Vagina (tissue), 2 donors: ENCODE results near the gene EXOC8. TPM values are rescaled to one million over a fixed set of nuclear protein-coding genes. Genes with fewer than 3 reads are reported as not detected.

Experiments used
- DNase-seq, 2 donors: peaks; one replicate each; pipeline ENCODE4 v3.0.0-alpha.2; 2017; ENCODE audit errors: extremely low spot score in 2 of 2
- H3K27ac ChIP-seq: fragments of 200-600 bp; sonication (generic); one replicate; pipeline ENCODE4 v1.5.1; 2019
- H3K27me3 ChIP-seq: fragments of 200-600 bp; sonication (generic); one replicate; pipeline ENCODE4 v1.5.1; 2019
- H3K36me3 ChIP-seq, 2 donors: fragments of 200-600 bp; sonication (generic); one replicate each; pipeline ENCODE4 v1.5.1; 2017 to 2019
- H3K4me1 ChIP-seq: fragments of 200-600 bp; sonication (generic); one replicate; pipeline ENCODE4 v1.5.1; 2019
- H3K4me3 ChIP-seq, 2 donors: fragments of 200-600 bp; sonication (generic); 1 replicate in 1 of 2; 2 replicates in 1 of 2; pipeline ENCODE4 v1.5.1; 2016 to 2019
- H3K9me3 ChIP-seq: fragments of 200-600 bp; sonication (generic); one replicate; pipeline ENCODE4 v1.5.1; 2019
- POLR2A ChIP-seq, 2 donors: fragments of 450-650 bp; IDR thresholded peaks; one replicate each; pipeline ENCODE4 v1.6.1; 2017; ENCODE audit warnings: antibody characterized with exemption in 2 of 2, mild to moderate bottlenecking in 2 of 2, moderate library complexity in 2 of 2
- POLR2AphosphoS5 ChIP-seq, 2 donors: sonication (generic); formaldehyde crosslinking; IDR thresholded peaks; one replicate each; pipeline ENCODE4 v1.9.0; 2017; ENCODE audit warnings: antibody characterized with exemption in 2 of 2, mild to moderate bottlenecking in 2 of 2, low read depth in 1 of 2; ENCODE audit not compliant: insufficient read depth in 1 of 2
- intact Hi-C: fragments of 100-400 bp; cut with DNase I; formaldehyde crosslinking; loops from one replicate; pipeline ENCODE4 v1.15.1; 2023
- total RNA-seq: library from RNA; depleted of rRNA; stranded (reverse); fragments of >200 nt; gene quantifications from one replicate; pipeline ENCODE4 v1.2.3, GENCODE V29; 2016
- TF ChIP-seq, protein P1 (sequence below), 3 experiments: fragments of 450-650 bp in 2 of 3; fragments of 200-600 bp in 1 of 3; sonication (generic) in 1 of 3; IDR thresholded peaks; one replicate each; pipeline ENCODE4 v1.5.1; 2017 to 2019; ENCODE audit warnings: antibody characterized with exemption in 3 of 3, mild to moderate bottlenecking in 2 of 3, moderate library complexity in 2 of 3

The EXOC8 gene
- total RNA-seq, 1 donor from 2014 or later = 11.5 TPM

GRCh38 chr1:231347961-231348360 lies 10.3 kb upstream of the EXOC8 start:
- no peak for DNase-seq
- Histone ChIP-seq H3K9me3 (no peaks in the 10 kb centered on the region), H3K4me3 (no peak overlapping the region), H3K36me3 (peaks cover 0 to 26% of the 10 kb centered on the region in 2 donors), H3K27me3 (no peaks in the 10 kb centered on the region), H3K27ac (no peak overlapping the region), H3K4me1 (no peaks in the 10 kb centered on the region)
- intact Hi-C loops = loop anchor here (5.0 kb wide), 2 partner anchors 254 to 546 kb away; no protein-coding TSS in a partner anchor
- TF ChIP-seq, protein P1, sequence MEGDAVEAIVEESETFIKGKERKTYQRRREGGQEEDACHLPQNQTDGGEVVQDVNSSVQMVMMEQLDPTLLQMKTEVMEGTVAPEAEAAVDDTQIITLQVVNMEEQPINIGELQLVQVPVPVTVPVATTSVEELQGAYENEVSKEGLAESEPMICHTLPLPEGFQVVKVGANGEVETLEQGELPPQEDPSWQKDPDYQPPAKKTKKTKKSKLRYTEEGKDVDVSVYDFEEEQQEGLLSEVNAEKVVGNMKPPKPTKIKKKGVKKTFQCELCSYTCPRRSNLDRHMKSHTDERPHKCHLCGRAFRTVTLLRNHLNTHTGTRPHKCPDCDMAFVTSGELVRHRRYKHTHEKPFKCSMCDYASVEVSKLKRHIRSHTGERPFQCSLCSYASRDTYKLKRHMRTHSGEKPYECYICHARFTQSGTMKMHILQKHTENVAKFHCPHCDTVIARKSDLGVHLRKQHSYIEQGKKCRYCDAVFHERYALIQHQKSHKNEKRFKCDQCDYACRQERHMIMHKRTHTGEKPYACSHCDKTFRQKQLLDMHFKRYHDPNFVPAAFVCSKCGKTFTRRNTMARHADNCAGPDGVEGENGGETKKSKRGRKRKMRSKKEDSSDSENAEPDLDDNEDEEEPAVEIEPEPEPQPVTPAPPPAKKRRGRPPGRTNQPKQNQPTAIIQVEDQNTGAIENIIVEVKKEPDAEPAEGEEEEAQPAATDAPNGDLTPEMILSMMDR (IDR thresholded peaks at IDR 0.05) = no peak
- no peak for TF ChIP-seq POLR2AphosphoS5 (IDR thresholded peaks at IDR 0.05; ENCODE audit: insufficient read depth in 1 of 2, low read depth in 1 of 2)
- no peak for TF ChIP-seq POLR2A (IDR thresholded peaks at IDR 0.05)

- Histone ChIP-seq H3K9me3 (no peaks in the 10 kb centered on the region), H3K4me3 (no peak overlapping the region), H3K27ac (no peak overlapping the region), H3K4me1 (peaks cover 38% of the 10 kb centered on the region), H3K36me3 (no peaks in the 10 kb centered on the region), H3K27me3 (no peaks in the 10 kb centered on the region)
- intact Hi-C loops = no loop called here
- TF ChIP-seq POLR2A (IDR thresholded peaks at IDR 0.05) (no peak), POLR2AphosphoS5 (IDR thresholded peaks at IDR 0.05; ENCODE audit: insufficient read depth in 1 of 2, low read depth in 1 of 2) (no peak)
- TF ChIP-seq, protein P1 (IDR thresholded peaks at IDR 0.05) = no peak
- DNase-seq = no peak
These were observed 2.8 kb upstream of the EXOC8 start for GRCh38 chr1:231340328-231341013.

DNA sequence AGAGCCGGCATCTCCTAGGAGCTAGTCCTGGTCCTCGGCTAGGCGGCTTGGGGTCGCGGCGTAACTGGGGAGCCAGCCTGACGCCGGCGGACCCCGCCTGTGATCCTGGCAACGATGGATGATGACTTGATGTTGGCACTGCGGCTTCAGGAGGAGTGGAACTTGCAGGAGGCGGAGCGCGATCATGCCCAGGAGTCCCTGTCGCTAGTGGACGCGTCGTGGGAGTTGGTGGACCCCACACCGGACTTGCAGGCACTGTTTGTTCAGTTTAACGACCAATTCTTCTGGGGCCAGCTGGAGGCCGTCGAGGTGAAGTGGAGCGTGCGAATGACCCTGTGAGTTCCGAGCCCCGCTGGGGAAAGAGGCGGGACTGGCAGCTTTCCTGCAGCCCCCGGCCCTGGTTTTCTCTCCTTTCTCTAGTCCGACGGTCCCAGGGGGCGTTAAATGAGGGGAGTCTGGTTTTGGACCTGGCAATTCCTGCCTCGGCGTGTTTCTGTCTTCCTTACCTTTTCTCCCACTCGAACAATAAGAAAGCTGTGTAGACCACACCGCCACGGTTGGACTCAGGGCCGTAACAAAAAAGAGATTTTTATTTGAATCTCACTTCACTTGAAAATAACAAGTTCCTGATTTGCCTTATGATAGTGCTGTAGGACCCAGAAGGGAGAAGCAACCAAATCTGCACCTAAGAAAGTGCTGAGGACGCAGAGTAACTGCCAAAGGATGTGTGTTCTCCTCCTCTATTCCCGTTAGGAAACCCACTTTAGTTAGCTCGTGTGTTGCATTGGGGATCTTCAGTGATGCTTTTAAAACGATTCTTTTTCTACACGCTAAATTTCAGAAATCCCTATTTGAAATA lies 847 bp upstream of the EXOC8 start, which contains the start of gene SPRTN:
Gene SPRTN (plus strand): TSS at position 24 of the 859 bp plus-strand sequence. CDS start 91 bp downstream, at position 115.
- TF ChIP-seq POLR2A (IDR thresholded peaks at IDR 0.05) (no peak), POLR2AphosphoS5 (IDR thresholded peaks at IDR 0.05; ENCODE audit: insufficient read depth in 1 of 2, low read depth in 1 of 2) (no peak)
- TF ChIP-seq, protein P1 (IDR thresholded peaks at IDR 0.05) = no peak
- H3K4me3 ChIP-seq = peak within 1 kb of the TSS; percentile 72 to 95
- peak within 1 kb of the TSS; percentile 77 for H3K27ac ChIP-seq
- intact Hi-C loops = loop anchor here (10.0 kb wide), 1 partner anchor 196 kb away; no protein-coding TSS in a partner anchor
- DNase-seq = peak in 1 of 2 donors; percentile 91
- no peaks in the 10 kb centered on the region for H3K36me3 ChIP-seq
- H3K9me3 ChIP-seq = no peaks in the 10 kb centered on the region
- no peaks in the 10 kb centered on the region for H3K27me3 ChIP-seq
- peaks cover 58% of the 10 kb centered on the region for H3K4me1 ChIP-seq

GRCh38 chr1:231337043-231337471 lies 595 bp downstream of the EXOC8 start:
- Histone ChIP-seq H3K9me3 (no peaks in the 10 kb centered on the region), H3K27me3 (no peaks in the 10 kb centered on the region), H3K27ac (peak overlapping the region; percentile 77), H3K36me3 (no peaks in the 10 kb centered on the region), H3K4me1 (peaks cover 67% of the 10 kb centered on the region), H3K4me3 (peak overlapping the region; percentile 72 to 95)
- DNase-seq = no peak
- intact Hi-C loops = loop anchor here (10.0 kb wide), 1 partner anchor 198 kb away; no protein-coding TSS in a partner anchor
- TF ChIP-seq, protein P1 (IDR thresholded peaks at IDR 0.05) = no peak
- TF ChIP-seq POLR2AphosphoS5 (IDR thresholded peaks at IDR 0.05; ENCODE audit: insufficient read depth in 1 of 2, low read depth in 1 of 2) = no peak
- TF ChIP-seq POLR2A (IDR thresholded peaks at IDR 0.05) = no peak
